ENCODE data around the gene VSTM2A.
"Not testable (repeated sequence)": the region's sequence is repeated elsewhere in the genome, so short reads cannot be mapped to it uniquely, and the experiment has no call there.

Gene VSTM2A

GRCh38 chr7:54541669-54542625 is at the start of gene VSTM2A:
Gene VSTM2A, plus strand, starts transcription at chr7:54542375. Its CDS starts 356 bp downstream, at chr7:54542731.
- no peak for DNase-seq
- in situ Hi-C loops (cut with MboI; ENCODE audit: low pct_unique_long_range_greater_than_20kb, low sequenced_read_pairs) = no loop called here

DNA sequence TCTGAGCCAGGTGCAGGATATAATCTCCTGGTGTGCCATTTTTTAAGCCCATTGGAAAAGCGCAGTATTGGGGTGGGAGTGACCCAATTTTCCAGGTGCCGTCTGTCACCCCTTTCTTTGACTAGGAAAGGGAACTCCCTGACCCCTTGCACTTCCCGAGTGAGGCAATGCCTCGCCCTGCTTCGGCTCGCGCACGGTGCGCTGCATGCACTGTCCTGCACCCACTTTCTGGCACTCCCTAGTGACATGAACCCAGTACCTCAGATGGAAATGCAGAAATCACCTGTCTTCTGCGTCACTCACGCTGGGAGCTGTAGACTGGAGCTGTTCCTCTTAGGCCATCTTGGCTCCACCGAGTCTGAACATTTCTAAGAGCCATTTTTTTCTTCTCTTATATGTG is 37.6 kb upstream of the VSTM2A start:
- DNase-seq; in situ Hi-C loops (cut with MboI; ENCODE audit: low pct_unique_long_range_greater_than_20kb, low sequenced_read_pairs): not testable (repeated sequence)

- in situ Hi-C loops (cut with MboI; ENCODE audit: low pct_unique_long_range_greater_than_20kb, low sequenced_read_pairs) = no loop called here
- no peak for DNase-seq
Measured at GRCh38 chr7:54529568-54529967, 12.6 kb upstream of the VSTM2A start.

GRCh38 chr7:54538122-54538521 is 4.1 kb upstream of the VSTM2A start:
- in situ Hi-C loops (cut with MboI; ENCODE audit: low pct_unique_long_range_greater_than_20kb, low sequenced_read_pairs) = no loop called here

GRCh38 chr7:54543051-54543488 is 895 bp downstream of the VSTM2A start:
- in situ Hi-C loops (cut with MboI; ENCODE audit: low pct_unique_long_range_greater_than_20kb, low sequenced_read_pairs) = no loop called here
- DNase-seq = no peak

More at GRCh38 chr7:54538122-54538521, 4.1 kb upstream of the VSTM2A start:
- DNase-seq = no peak

DNA sequence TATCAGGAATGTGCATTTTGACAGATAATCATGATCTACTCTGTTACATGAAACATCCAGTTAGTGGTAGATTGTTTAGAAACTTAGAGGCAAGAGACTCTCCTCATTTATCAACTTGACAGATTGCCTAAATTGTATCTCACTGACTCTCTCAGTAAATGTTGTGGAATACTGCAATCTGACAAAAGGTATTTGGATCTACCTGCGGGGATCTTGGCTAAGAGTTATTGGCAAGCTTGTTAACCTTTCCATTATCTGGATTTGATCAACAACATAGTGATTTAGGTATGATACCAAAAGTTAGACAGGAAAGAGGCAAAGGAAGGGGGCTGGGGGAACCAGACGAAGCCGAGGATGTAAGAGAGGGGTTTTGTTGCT is 2.0 kb downstream of the VSTM2A start:
- no peak for DNase-seq
- in situ Hi-C loops (cut with MboI; ENCODE audit: low pct_unique_long_range_greater_than_20kb, low sequenced_read_pairs) = no loop called here

- in situ Hi-C loops (cut with MboI; ENCODE audit: low pct_unique_long_range_greater_than_20kb, low sequenced_read_pairs) = no loop called here
Measured at GRCh38 chr7:54544527-54545240, 2.5 kb downstream of the VSTM2A start.

GRCh38 chr7:54545241-54545563 is 3.0 kb downstream of the VSTM2A start:
- no peak for DNase-seq
- in situ Hi-C loops (cut with MboI; ENCODE audit: low pct_unique_long_range_greater_than_20kb, low sequenced_read_pairs) = no loop called here

More at GRCh38 chr7:54544527-54545240, 2.5 kb downstream of the VSTM2A start:
- no peak for DNase-seq

GRCh38 chr7:54546081-54546985 is 4.2 kb downstream of the VSTM2A start:
- peak; percentile 32 for DNase-seq
- in situ Hi-C loops (cut with MboI; ENCODE audit: low pct_unique_long_range_greater_than_20kb, low sequenced_read_pairs) = no loop called here

DNA sequence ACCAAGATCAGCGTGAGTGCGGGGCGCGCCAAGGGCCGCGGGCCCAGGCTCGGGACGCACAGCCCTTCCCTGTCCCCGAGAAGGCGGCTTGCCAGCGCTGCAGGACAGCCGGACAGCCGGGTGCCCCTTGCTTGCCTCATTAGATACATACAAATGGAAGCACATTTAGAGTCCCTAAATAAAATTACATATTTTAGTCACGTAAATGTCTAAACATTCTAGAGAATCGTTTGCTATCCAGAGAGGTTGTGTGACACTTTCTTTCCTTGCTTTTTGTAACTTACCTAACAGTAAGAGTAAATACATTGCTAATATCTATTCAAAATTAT is 4.8 kb downstream of the VSTM2A start:
- in situ Hi-C loops (cut with MboI; ENCODE audit: low pct_unique_long_range_greater_than_20kb, low sequenced_read_pairs) = no loop called here
- DNase-seq = no peak

DNA sequence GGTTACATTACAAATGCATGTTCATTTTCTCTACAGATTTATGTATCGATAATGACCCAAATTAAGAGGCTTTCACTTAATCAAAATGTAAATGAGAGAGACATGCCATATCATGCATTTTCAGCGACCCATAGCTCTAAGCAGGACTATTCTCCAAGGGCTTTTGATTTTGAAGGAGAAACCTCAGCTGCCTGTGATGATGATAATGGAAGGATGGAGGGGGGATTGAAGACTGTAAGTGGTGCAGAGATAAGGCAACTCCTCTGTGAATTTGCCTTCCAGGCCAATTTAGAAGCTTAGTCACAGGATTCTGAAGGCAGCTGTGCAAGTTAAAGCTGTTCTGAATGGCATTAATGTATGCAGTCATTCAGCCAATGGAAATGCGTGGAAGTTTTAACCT is 8.3 kb downstream of the VSTM2A start:
- DNase-seq = no peak
- in situ Hi-C loops (cut with MboI; ENCODE audit: low pct_unique_long_range_greater_than_20kb, low sequenced_read_pairs) = no loop called here

- no peak for DNase-seq
- in situ Hi-C loops (cut with MboI; ENCODE audit: low pct_unique_long_range_greater_than_20kb, low sequenced_read_pairs) = no loop called here
Measured at GRCh38 chr7:54556121-54556520, 13.9 kb downstream of the VSTM2A start.

GRCh38 chr7:54559401-54559800 is 17.2 kb downstream of the VSTM2A start:
- in situ Hi-C loops (cut with MboI; ENCODE audit: low pct_unique_long_range_greater_than_20kb, low sequenced_read_pairs) = no loop called here
- no peak for DNase-seq

GRCh38 chr7:54560198-54560597 is 18.0 kb downstream of the VSTM2A start:
- no peak for DNase-seq
- in situ Hi-C loops (cut with MboI; ENCODE audit: low pct_unique_long_range_greater_than_20kb, low sequenced_read_pairs) = no loop called here

- in situ Hi-C loops (cut with MboI; ENCODE audit: low pct_unique_long_range_greater_than_20kb, low sequenced_read_pairs) = no loop called here
Measured at GRCh38 chr7:54560723-54561122, 18.5 kb downstream of the VSTM2A start.

GRCh38 chr7:54563329-54563916 is 21.2 kb downstream of the VSTM2A start:
- no peak for DNase-seq
- in situ Hi-C loops (cut with MboI; ENCODE audit: low pct_unique_long_range_greater_than_20kb, low sequenced_read_pairs) = no loop called here

More at GRCh38 chr7:54560723-54561122, 18.5 kb downstream of the VSTM2A start:
- DNase-seq = no peak

DNA sequence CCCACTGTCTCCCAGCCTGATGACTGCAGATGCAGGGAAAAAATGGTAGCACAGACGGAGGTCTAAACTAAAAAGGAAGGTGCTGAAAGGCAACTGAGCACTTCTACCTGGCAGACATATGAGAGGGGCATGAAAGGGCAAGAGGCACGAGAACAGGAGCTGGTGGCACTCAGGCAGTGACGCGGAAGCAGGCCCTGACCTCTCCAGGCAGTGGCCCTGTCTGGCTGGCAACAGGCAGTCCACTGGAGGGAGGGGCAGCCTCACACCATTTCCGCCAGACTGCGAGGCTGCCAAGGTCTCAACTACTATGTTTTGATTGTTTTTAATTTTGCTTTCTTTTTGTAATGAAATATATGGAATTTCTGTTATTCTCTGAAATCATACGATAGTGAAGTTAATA is 23.3 kb downstream of the VSTM2A start:
- DNase-seq = no peak
- in situ Hi-C loops (cut with MboI; ENCODE audit: low pct_unique_long_range_greater_than_20kb, low sequenced_read_pairs) = no loop called here

DNA sequence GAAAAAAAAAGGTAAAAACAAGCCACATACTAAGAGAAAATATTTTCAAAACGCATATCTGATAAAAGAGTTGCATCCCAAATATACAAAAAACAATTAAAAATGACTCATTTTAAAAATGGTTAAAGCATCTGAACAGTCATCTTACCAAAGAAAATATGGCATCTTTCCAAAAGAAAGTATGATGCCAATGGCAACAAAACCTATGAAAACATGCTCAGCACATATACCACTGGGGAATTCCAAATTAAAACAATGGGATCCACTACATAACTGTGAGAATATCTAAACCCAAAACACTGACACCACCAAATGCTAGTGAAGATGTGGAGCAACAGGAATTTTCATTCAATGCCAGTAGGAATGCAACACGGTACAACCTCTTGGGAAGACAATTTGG is 39.3 kb downstream of the VSTM2A start:
- in situ Hi-C loops (cut with MboI; ENCODE audit: low pct_unique_long_range_greater_than_20kb, low sequenced_read_pairs) = no loop called here
- DNase-seq = no peak
